Keratinocyte (primary cell): ENCODE data around the gene CLDN2. TPM values are rescaled to one million over a fixed set of nuclear protein-coding genes. Genes with fewer than 3 reads are reported as not detected.

Source experiments
- DNase-seq: peaks from one replicate; pipeline ENCODE4 v3.0.0-alpha.2; 2011; ENCODE audit warnings: low read depth, missing footprints, low spot score
- FAIRE-seq: peaks from 2 replicates; lab custom pipeline; 2011; peaks lifted over from hg19 to GRCh38; lab: Jason Lieb, UNC
- H2AFZ ChIP-seq: 2 replicates; pipeline ENCODE4 v1.6.0; 2012; ENCODE audit warnings: low read length, control low read depth, inconsistent platforms; ENCODE audit not compliant: control insufficient read depth
- H3K27ac ChIP-seq: 2 replicates; pipeline ENCODE4 v1.5.1; 2011; ENCODE audit warnings: low read length; ENCODE audit not compliant: control insufficient read depth, insufficient read depth
- H3K27me3 ChIP-seq: 3 replicates; pipeline ENCODE4 v1.6.0; 2011; ENCODE audit warnings: low read length; ENCODE audit not compliant: control insufficient read depth, insufficient read depth; ENCODE audit errors: extremely low read depth
- H3K36me3 ChIP-seq, 2 experiments: 2 replicates in 1 of 2; 3 replicates in 1 of 2; pipeline ENCODE4 v1.5.1; 2011; ENCODE audit warnings: low read length in 2 of 2, mild to moderate bottlenecking in 1 of 2; ENCODE audit not compliant: control insufficient read depth in 2 of 2, insufficient read depth in 2 of 2; ENCODE audit errors: extremely low read depth in 1 of 2
- H3K4me1 ChIP-seq: 3 replicates; pipeline ENCODE4 v1.5.1; 2011; ENCODE audit warnings: low read length; ENCODE audit not compliant: control insufficient read depth, insufficient read depth; ENCODE audit errors: extremely low read depth
- H3K4me2 ChIP-seq: 3 replicates; pipeline ENCODE4 v1.6.0; 2011; ENCODE audit warnings: low read depth, low read length; ENCODE audit not compliant: control insufficient read depth, insufficient read depth; ENCODE audit errors: extremely low read depth
- H3K4me3 ChIP-seq, 3 experiments: fragments of 200-600 bp in 1 of 3; sonication (generic) in 1 of 3; 2 replicates in 2 of 3; 3 replicates in 1 of 3; pipeline ENCODE4 v1.5.1; 2011 to 2016; ENCODE audit warnings: low read length in 3 of 3, mild to moderate bottlenecking in 3 of 3, control low read depth in 2 of 3, inconsistent platforms in 1 of 3, low read depth in 1 of 3, mixed read lengths in 1 of 3, mixed run types in 1 of 3, moderate library complexity in 1 of 3; ENCODE audit not compliant: control insufficient read depth in 2 of 3, insufficient read depth in 2 of 3; ENCODE audit errors: extremely low read depth in 1 of 3
- H3K79me2 ChIP-seq: 2 replicates; pipeline ENCODE4 v1.6.0; 2012; ENCODE audit warnings: low read length; ENCODE audit not compliant: control insufficient read depth, insufficient read depth
- H3K9ac ChIP-seq: 3 replicates; pipeline ENCODE4 v1.6.0; 2011; ENCODE audit warnings: low read length; ENCODE audit not compliant: control insufficient read depth, insufficient read depth; ENCODE audit errors: extremely low read depth
- H3K9me1 ChIP-seq: 3 replicates; pipeline ENCODE4 v1.6.0; 2011; ENCODE audit warnings: low read length; ENCODE audit not compliant: control insufficient read depth, insufficient read depth; ENCODE audit errors: extremely low read depth
- H3K9me3 ChIP-seq: 2 replicates; pipeline ENCODE4 v1.5.1; 2012; ENCODE audit warnings: low read depth, low read length; ENCODE audit not compliant: control insufficient read depth
- H4K20me1 ChIP-seq: 3 replicates; pipeline ENCODE4 v1.6.0; 2011; ENCODE audit warnings: low read length; ENCODE audit not compliant: control insufficient read depth, insufficient read depth; ENCODE audit errors: extremely low read depth
- EZH2 ChIP-seq: IDR thresholded peaks from one replicate; pipeline ENCODE4 v1.6.1; 2012; ENCODE audit warnings: inconsistent platforms, mild to moderate bottlenecking, low read length, moderate library complexity
- dilution Hi-C: fragments of 300-500 bp; cut with MboI; formaldehyde crosslinking; loops from one replicate; pipeline ENCODE4 v1.7.0; 2020; ENCODE audit warnings: low sequenced_read_pairs; ENCODE audit not compliant: extremely low pct_ligation_motif_present
- polyA plus RNA-seq, 5 experiments: library from polyadenylated mRNA; depleted of rRNA in 3 of 5; stranded (reverse) in 3 of 5; stranded (forward) in 1 of 5; unstranded in 1 of 5; fragments of >200 nt; gene quantifications; 1 replicate in 1 of 5; 2 replicates in 3 of 5; 3 replicates in 1 of 5; pipeline versions ENCODE4 v1.2.1 to v1.2.3, GENCODE V29; 2011 to 2012; ENCODE audit warnings: missing spikeins in 2 of 5, low read depth in 1 of 5, low replicate concordance in 1 of 5
- TF ChIP-seq, protein P1 (sequence below), 3 experiments: IDR thresholded peaks in 1 of 3; conservative IDR thresholded peaks in 1 of 3; optimal IDR thresholded peaks in 1 of 3; 2 replicates in 2 of 3; 3 replicates in 1 of 3; pipeline versions ENCODE3 to v1.5.1; 2011; ENCODE audit warnings: low read length in 3 of 3, mild to moderate bottlenecking in 3 of 3, moderate library complexity in 2 of 3, control low read depth in 1 of 3, inconsistent platforms in 1 of 3; ENCODE audit not compliant: insufficient read depth in 2 of 3; ENCODE audit errors: extremely low read depth in 1 of 3

Gene CLDN2
- polyA plus RNA-seq, 1 donor (not counting 4 experiments of a cell fraction or from before 2014, with no cell fraction given), result not detected

DNA sequence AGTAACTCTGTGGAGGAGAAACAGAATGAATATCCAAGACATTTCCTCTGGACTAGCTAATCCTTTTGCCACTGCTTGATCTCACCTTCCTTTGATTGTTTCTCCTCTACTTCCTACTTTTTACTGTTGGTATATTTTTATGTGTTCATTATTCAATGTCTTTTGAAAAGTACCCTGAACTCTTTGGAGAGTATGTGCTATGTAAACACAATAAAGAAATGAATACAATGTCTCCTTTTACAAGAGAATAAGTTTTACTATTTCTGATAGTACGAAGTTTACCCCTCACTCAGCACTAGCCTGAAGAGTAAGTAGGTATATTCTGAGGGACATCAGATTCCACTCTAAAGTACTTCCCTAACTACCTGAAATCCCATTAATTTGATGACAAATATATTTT is 19.9 kb downstream of the CLDN2 start:
- Histone ChIP-seq H2AFZ (no peak overlapping the region), H3K36me3 (peaks cover 0 to 2% of the 10 kb centered on the region in 2 experiments), H3K4me3 (no peak overlapping the region), H4K20me1 (no peaks in the 10 kb centered on the region), H3K79me2 (no peaks in the 10 kb centered on the region), H3K4me1 (no peaks in the 10 kb centered on the region), H3K9me1 (no peaks in the 10 kb centered on the region), H3K9ac (no peak overlapping the region), H3K4me2 (no peak overlapping the region), H3K27me3 (peaks cover 5% of the 10 kb centered on the region), H3K9me3 (no peaks in the 10 kb centered on the region), H3K27ac (no peak overlapping the region)
- dilution Hi-C loops, result no loop called here
- no peak for FAIRE-seq
- TF ChIP-seq, protein P1, sequence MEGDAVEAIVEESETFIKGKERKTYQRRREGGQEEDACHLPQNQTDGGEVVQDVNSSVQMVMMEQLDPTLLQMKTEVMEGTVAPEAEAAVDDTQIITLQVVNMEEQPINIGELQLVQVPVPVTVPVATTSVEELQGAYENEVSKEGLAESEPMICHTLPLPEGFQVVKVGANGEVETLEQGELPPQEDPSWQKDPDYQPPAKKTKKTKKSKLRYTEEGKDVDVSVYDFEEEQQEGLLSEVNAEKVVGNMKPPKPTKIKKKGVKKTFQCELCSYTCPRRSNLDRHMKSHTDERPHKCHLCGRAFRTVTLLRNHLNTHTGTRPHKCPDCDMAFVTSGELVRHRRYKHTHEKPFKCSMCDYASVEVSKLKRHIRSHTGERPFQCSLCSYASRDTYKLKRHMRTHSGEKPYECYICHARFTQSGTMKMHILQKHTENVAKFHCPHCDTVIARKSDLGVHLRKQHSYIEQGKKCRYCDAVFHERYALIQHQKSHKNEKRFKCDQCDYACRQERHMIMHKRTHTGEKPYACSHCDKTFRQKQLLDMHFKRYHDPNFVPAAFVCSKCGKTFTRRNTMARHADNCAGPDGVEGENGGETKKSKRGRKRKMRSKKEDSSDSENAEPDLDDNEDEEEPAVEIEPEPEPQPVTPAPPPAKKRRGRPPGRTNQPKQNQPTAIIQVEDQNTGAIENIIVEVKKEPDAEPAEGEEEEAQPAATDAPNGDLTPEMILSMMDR (optimal IDR thresholded peaks at IDR 0.05 in 1 of 3, IDR thresholded peaks at IDR 0.05 in 1 of 3, conservative IDR thresholded peaks at IDR 0.05 in 1 of 3; ENCODE audit: extremely low read depth in 1 of 3, insufficient read depth in 2 of 3, low read length in 3 of 3), result no peak
- no peak for TF ChIP-seq EZH2
- no peak for DNase-seq

DNA sequence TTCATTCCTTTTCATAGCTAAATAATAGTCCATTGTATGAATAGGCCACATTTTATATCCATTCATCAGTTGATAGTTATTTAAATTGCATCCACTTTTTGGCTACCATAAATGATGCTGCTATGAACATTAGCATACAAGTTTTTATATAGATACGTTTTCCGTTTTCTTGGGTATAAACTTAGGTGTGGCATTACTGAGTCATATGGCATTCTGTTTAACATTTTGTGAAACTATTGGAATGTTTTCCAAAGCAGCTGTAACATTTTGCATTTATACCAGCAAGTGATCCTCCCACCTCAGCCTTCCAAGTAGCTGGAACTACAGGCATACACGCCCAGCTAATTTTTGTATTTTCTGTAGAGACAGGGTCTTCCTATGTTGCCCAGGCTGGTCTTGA is 26.3 kb downstream of the CLDN2 start:
- Histone ChIP-seq H2AFZ (no peak overlapping the region), H4K20me1 (no peaks in the 10 kb centered on the region), H3K27ac (no peak overlapping the region), H3K9me3 (no peaks in the 10 kb centered on the region), H3K4me1 (no peaks in the 10 kb centered on the region), H3K79me2 (no peaks in the 10 kb centered on the region), H3K27me3 (no peaks in the 10 kb centered on the region), H3K4me3 (no peak overlapping the region), H3K4me2 (no peak overlapping the region), H3K9ac (no peak overlapping the region), H3K36me3 (no peaks in the 10 kb centered on the region), H3K9me1 (no peaks in the 10 kb centered on the region)
- dilution Hi-C loops, result no loop called here
- DNase-seq, result no peak
- TF ChIP-seq, protein P1 (optimal IDR thresholded peaks at IDR 0.05 in 1 of 3, IDR thresholded peaks at IDR 0.05 in 1 of 3, conservative IDR thresholded peaks at IDR 0.05 in 1 of 3; ENCODE audit: extremely low read depth in 1 of 3, insufficient read depth in 2 of 3, low read length in 3 of 3), result no peak
- no peak for TF ChIP-seq EZH2
- FAIRE-seq, result no peak
